ENCODE measurements around the gene CADM3.
A peak's percentile ranks its signal among the peaks of the same experiment; 100 is the strongest.

The CADM3 gene

DNA sequence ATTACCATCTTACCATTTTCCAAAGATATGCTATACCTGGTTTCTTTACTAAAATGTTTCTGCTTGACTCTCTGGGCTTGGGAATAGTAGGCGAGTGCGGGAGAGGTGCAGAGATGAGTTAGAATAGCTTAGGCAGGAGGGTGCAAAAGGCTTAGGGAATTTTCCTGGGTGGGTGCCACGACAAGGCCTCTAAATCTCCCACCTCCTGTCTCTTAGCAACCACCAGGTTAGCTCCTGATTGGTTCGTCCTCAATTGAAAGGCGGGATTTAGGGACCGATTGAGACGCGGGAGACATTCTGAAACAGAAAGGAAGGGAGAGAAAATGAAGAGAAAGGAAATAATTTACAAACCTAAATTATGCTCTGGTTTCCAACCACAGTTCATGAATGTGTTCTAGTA, 36.4 kb downstream of the CADM3 start:
- DNase-seq (ENCODE audit: low read depth), result no peak

DNA sequence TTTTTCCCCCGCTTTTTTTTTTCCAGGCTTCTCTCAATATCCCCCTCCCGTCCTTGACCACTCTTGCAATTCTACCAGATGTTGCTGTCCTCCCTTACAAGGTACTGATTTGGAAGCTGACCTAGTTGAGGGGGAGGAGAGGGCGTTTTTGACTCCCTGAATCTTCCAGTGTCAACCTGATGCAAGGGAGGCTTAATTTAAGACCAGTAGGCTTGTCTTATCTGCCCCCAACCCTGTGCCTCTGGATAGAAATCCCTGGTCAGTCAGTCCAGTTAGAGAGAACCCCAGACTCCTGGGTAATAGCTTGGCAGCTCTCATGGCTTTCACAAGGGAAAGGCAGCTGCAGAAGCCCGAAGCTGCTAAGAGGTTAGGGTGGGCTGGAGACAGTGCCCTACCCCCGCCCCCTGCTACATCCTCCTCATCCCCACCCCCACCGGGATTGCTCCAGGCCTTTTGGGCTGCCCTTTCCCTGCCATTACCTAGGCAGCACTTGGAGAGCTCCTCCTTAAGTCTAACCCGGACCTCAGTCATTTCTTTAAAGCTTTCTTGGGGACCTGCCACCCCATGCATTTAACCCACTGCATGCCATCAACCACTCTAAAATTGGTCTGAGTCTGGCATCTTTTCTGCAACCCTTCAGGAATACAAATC, 36.9 kb downstream of the CADM3 start:
- no peak for DNase-seq (ENCODE audit: low read depth)

DNA sequence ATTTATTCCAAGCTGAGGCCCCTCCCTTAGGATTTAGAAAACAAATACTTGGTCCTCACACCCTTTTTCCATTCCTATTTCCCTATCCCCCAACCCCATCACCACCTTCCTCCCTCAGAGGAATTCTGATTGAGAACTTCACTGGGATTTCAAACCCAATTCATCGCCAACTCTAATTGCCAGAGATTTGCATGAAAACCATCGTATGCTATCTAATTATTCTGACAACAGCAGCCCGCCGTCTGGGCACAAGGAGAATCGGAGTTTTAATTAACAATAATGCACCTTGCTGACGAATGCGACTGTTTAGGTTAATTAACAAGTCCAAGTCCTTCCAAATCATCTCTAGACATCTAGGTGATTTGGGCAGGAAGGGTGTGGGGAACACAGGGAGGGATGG, 37.6 kb downstream of the CADM3 start:
- DNase-seq (ENCODE audit: low read depth), result no peak

DNA sequence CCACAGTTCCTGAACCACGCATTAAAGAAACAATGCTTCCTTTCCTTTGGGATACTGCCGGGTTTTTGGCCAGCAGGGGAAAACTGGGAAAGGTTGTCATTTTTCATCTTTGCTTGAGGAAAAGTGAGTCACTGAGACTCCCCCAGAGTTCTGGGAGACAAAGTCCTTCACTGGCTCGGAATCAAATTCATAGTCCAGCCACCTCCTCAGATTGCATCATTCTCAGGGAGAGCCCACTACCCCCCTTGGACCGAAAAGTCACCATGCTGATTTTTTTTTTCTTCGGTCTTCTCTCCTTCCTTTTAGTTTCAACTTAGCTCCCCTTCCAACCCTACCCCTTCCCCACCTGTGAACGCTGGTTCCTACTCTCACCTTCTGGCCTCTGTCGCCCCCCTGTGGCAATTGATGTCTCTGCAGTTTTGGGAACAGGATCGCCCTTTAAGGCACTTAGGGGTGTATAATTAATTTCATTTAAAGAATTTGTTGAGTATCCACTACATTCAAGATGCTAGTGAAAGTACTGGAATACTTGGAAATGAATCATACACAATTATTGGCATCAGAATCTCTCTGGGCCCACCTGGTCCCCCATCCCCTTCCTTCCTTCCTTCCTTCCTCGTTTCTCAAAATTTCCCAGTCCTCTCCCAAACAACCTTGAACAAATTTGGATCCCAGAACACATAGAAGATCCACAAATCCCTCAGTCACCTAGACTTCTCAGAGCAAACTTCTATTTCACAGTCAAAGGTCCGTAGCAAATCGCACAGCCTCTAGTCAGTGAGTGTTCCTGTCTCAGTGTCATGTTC, 40.1 kb downstream of the CADM3 start:
- DNase-seq (ENCODE audit: low read depth), result peak; percentile 8

DNA sequence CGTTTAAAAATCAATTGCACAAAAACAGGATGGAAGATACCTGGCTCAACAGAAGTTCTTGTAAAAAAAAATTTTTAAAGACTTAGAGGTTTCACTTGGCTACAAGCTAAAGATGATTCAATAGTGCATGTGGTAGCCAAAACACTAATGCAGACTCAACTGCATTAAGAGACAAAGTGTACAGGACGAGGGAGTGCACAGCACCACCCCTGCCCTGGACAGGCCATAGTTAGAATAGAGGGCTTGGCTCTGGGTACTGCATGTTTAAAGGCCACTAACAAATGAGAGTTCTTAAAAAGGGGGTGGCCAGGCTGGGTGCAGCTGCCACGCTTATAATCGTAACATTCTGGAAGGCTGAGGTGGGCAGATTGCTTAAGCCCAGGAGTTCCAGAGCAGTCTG, 41.2 kb downstream of the CADM3 start:
- no peak for DNase-seq (ENCODE audit: low read depth)

DNA sequence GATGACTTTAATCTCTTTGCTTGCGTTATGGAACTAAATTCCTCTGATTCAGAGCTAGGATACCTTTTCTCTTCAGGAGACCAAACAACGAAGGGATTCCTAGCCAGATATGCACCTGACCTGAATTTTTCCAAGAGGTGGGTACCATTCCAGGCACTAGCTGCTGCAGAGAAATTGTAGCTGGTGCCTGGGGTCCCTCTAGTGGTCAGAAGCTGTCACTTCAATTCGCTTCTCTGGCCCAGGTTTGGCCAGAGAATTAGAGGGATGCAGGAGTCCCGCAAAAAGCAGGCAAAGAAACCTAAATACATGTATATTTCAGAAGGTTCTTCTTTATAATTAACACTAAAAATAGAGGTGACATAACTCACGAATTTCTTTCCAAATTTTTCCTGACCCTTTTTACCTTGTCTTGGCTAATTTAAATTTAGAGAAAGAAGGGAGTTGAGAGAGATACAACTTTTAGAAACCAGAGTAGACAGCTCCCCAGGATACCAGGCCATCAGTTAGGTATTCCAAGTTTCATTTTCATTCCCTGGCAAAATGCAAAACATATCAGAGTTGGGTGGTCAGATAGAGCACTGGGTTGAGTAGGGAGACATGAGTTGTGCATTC, 42.8 kb downstream of the CADM3 start:
- peak; percentile 23 for DNase-seq (ENCODE audit: low read depth)

DNA sequence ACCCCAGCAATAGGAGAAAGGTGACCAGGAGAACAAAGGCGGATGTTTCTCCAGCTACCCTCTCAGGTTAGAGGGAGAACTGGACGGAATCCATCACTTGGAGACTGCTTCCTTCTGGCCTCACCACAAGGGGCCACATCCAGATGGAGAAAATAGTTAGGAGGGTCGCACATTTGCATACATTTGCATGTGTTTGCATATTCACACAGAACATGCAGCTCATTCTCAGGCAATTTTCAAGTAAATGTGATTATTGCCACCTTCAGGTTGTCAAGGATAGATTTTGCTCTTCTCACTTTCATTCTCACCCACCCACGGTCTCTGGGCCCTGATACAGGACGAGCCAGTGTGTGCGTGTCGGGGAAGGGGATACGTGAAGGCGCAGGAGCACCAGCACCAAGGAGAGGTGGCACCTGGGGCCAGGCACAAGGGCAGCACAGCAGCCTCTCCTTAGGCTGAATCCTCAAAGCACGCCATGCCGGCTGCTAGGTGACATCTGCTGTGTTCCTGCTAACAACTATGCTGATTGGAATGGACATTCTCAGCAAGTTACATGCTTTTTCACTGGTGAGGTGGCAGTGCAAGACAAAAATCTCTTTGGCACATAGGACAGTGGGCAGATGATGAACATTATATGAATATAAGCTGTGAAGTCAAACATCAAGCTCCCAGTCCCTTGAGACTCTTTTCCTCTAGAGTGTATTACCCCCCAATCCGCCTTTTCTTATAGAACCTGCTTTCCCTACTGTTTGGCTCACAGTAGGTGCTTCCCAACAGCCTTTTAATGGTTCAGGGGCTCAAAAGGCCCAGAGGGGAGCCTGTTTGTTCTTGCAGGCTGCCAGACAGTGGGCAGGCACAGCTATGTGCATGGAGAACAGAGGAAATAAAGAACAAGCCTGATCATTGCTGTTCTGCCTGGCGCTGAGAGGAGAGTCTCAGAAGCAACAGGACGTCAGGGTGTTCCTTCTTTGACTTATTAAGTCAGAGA, 47.5 kb downstream of the CADM3 start:
- no peak for DNase-seq (ENCODE audit: low read depth)

DNA sequence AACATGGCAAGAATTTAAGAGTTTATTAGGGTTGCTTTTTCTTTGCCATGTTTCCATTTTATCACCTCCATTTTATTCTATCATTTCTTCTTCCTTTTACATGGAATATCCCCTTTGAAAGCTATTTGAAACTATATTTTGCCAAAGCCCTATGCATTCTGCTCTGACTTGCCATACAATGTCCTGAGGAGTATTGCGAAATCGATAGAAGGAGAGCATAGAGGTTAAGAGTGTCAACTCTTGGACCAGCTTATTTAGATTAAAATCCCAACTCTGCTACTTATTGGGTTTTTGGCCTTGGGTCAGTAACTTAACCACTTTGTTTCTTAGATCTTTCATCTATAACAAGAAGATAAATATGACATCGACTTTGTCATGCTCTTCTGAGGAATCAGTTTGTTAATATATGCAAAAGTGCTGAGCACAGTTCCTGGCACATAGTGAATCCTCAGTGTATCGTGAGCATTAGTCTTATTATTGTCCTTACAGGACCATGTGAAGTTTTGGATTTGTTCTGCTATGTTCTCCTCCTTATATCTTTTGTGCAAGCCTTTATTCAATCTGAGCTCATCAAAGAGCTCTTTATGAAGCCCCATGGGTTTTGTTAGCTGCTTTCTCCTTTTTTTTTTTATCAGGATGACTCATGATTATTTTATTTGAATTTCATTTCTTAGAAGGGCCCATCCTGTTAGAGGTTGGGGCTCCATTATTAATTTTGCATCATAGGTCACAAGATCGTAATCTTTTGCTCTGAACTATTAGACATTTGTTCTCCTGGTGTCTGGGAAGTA, 50.9 kb downstream of the CADM3 start:
- DNase-seq (ENCODE audit: low read depth), result no peak

DNA sequence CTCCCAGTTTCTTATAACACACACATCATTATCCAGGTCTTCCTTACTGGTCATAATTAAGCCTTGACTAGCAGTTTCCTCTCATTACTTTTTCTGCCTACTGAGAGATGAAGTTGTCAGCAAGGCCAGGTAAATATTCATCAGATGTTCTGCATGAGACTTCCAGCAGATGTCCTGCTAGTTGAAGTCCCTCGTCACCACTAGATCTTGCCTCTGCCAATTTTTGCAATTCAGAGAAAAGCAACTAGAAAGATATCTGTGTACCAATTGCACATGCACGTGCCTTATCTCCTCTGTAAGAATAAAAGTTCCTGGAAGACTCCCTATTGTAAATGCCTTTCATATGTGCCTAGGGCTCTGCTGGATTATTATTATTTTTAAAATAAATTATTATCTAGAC, 51.6 kb downstream of the CADM3 start:
- DNase-seq (ENCODE audit: low read depth), result no peak

DNA sequence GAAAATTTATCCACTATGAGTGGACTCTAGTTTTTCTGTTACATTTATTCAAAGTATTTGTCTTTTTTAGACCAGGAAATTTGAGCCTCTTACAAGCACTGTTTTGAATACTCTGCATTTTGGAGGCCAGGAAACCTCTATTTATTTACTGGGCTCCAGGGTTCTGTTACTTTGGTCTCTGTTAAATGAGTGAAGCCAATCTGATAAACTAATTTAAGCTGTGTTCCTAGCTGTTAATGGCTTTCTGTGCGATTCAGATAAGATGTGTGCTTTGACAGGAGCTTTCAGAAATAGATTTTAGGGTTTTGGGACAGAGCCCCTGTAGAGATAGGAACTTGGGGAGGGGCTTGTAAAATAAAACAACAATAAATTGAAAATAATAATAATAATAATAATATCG, 57.1 kb downstream of the CADM3 start:
- no peak for DNase-seq (ENCODE audit: low read depth)

DNA sequence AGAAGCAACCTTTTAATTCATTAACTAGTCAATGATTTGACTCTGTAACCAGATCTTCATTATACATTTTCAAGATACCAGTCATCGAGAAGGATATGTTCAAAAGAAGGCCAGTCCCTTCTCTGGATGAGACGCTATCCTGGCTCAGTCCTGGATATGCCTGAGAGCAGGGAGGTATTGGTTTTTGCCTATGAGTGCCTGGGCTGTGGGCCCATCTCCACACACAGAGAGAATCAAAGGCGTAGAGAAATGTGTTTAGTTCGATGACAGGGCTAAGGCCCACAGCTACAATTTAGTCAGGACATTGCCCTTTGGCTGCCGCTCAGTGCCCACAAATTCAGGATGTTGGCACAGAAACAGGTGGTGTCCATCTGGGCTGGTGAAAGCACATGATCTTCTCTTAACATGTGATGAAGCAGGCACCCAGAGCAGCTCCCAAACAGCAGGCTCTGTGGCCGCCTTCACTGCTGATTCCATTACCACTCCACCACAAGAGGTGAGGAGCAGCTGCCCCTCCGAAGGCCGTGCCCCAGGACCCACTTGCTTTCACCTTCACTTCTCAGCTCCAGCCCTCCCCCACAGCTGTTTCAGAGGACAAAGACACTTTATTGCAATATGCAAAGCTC, 58.0 kb downstream of the CADM3 start:
- DNase-seq (ENCODE audit: low read depth), result no peak

DNA sequence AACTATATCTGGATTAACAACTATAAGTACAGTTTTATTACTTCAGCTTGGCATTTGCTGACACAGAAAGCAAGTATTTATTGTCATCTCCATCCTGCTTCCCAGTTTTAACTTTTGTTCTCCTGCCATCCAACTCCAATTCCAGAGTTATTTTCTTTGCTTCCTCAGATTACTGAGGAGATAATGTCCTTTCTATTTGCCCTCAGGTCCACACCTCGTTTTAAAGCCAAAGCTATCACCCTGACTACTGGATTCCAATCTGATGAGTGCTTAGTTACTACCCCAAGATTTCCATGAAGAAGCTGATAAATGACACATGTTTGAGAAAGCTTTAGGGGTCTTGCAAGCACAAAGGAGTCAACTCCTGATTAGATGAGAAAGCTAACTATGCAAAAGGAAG, 58.5 kb downstream of the CADM3 start:
- no peak for DNase-seq (ENCODE audit: low read depth)

DNA sequence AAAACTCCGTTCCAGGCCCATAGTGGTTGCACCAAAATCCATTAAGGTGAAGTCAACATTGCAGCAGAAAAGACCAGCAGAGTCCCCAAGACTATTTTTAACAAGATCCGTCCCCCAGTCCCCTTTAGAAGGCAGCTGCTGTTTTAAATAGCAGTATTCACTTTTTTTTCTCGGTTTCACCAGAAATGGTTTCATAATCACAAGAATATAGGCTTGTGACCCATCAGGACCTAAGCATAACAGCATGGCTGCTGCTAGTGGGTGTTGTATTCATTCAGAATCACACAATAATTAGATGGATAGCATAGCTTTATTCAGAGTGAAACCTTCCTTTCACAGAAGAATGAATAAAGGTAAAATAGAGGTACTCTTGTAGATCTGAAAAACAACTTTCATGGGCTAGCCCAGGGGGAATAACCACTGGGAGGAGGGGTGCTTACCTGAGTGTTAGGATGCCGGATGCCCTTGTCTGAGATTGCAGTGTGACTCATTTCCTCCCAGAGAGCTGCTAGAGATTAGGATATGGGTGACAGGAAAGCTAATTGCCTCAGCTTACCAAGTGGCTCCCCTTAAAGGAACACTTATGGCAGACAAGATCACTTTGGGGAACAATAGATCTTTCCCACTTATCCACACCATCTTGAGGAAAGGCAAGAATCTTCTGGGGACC, 68.3 kb downstream of the CADM3 start:
- DNase-seq (ENCODE audit: low read depth), result no peak

DNA sequence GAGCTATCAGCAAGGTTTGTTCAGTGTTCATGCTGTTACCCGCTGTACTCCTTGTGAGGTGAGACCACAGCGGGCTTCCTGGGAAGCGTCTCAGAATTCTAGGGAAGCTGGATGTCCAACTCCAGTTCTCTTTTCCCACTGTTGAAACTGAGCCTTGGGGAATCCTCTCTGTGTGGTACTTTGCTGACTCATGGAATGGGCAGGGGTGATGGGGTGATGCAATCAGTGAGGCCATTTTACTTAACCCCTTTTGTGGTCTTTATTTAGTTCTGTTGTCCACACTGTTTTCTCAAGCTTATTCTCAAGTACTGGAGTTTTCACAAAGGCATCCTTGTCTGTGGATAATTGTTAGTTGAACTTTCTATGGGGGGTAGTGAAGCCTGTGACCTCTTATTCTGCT, 75.9 kb downstream of the CADM3 start:
- peak; percentile 12 for DNase-seq (ENCODE audit: low read depth)

DNA sequence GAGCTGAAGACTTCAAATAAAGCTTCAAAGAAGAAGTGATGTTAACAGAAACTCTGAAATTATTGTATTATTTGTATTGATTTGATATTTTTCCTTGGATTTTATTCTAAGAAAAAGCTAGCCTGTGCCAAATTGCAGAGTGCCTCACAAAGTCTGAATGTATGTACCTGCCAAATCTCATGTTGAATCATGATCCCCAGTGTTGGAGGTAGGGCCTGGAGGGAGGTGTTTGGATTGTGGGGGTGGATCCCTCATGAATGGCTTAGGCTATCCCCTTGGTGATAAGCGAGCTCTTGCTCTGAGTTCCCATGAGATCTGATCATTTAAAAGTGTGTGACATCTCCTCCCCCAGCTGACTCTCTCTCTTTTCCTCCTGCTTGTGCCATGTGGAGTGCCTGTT, 76.9 kb downstream of the CADM3 start:
- no peak for DNase-seq (ENCODE audit: low read depth)

DNA sequence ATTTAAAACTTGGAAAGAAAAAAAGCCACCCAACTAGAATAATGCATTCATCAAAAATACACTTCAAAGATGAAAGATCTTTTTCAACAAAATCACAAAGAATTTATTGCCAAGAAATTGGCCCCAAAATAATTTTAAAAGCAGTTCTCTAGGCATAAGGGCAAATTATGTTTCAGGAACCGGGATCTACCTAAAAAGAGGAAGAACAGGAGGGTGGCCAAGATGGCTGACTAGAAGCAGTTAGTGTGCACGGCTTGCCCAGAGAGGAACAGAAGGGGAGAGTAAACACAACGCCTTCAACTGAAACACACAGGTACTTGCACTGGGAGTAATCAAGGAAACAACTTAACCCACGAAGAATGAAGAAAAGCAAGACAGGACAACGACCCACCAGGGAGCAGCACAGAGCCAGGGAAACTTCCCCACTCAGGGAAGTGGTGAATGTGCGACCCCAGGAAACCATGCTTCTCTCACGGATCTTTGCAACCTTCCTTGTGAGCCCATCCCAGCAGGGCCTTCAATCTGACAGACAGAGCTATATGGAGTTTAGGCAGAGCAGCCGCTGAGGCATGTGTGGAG, 79.3 kb downstream of the CADM3 start:
- no peak for DNase-seq (ENCODE audit: low read depth)

Data from iris pigment epithelial cell (primary cell).